Measurements from ENCODE around the gene F10. TPM values are rescaled to one million over a fixed set of nuclear protein-coding genes. Genes with fewer than 3 reads are reported as not detected.

F10 gene
- total and polyA plus RNA-seq, 4 donors: 85.3 to 199 (median 117) TPM

DNA sequence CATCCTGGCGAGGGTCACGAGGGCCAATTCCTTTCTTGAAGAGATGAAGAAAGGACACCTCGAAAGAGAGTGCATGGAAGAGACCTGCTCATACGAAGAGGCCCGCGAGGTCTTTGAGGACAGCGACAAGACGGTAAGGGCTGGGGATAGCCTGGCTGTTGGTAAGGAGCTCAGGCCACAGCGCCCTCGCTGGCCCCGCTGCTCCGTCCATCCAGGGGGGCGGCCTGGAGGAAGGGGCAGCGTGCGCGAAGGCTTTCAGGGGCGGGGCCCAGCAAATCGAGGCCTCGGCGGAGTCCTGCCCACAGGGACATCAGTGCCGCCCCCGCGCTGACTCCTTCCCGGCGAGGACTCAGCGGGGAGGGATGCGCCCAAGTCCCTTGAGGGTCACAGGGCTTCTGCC is 6.9 kb downstream of the F10 start:
- Histone ChIP-seq H3K4me1 (ENCODE audit: control insufficient read depth in 4 of 4, insufficient read depth in 4 of 4, low read length in 3 of 4) (peaks cover 0 to under 1% (median 0%) of the 10 kb centered on the region in 4 donors), H3K4me3 (ENCODE audit: low read depth in 1 of 3, low read length in 3 of 3) (no peak overlapping the region), H3K27me3 (ENCODE audit: control insufficient read depth in 4 of 4, insufficient read depth in 4 of 4, low read length in 3 of 4) (no peaks in the 10 kb centered on the region), H3K27ac (ENCODE audit: low read depth in 1 of 2, low read length in 2 of 2) (no peak overlapping the region), H3K9ac (ENCODE audit: low read depth in 1 of 2, low read length in 2 of 2) (no peak overlapping the region), H3K36me3 (ENCODE audit: control insufficient read depth in 4 of 4, insufficient read depth in 3 of 4, low read depth in 1 of 4, low read length in 3 of 4) (peaks cover 0 to 21% (median 7%) of the 10 kb centered on the region in 4 donors), H3K9me3 (ENCODE audit: control insufficient read depth in 4 of 4, low read length in 3 of 4) (no peaks in the 10 kb centered on the region)
- WGBS: 91% methylated on average over 27 of the region's 27 CpGs
- DNase-seq (ENCODE audit: low spot score): no peak
- TF ChIP-seq JUND (IDR thresholded peaks at IDR 0.05): no peak
- no peak for TF ChIP-seq FOXA2 (IDR thresholded peaks at IDR 0.05)
- TF ChIP-seq GABPA (IDR thresholded peaks at IDR 0.05 in 1 of 2, conservative IDR thresholded peaks at IDR 0.05 in 1 of 2): no peak
- no peak for TF ChIP-seq RXRA (IDR thresholded peaks at IDR 0.05)
- TF ChIP-seq SP1 (IDR thresholded peaks at IDR 0.05): no peak
- TF ChIP-seq, protein P1, sequence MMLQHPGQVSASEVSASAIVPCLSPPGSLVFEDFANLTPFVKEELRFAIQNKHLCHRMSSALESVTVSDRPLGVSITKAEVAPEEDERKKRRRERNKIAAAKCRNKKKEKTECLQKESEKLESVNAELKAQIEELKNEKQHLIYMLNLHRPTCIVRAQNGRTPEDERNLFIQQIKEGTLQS (IDR thresholded peaks at IDR 0.05): no peak
- TF ChIP-seq FOXA1 (IDR thresholded peaks at IDR 0.05): no peak
- TF ChIP-seq HNF4A (conservative IDR thresholded peaks at IDR 0.05): no peak
- no peak for TF ChIP-seq HNF4G (IDR thresholded peaks at IDR 0.05)
- no peak for TF ChIP-seq YY1 (IDR thresholded peaks at IDR 0.05)
- TF ChIP-seq NR2F2 (IDR thresholded peaks at IDR 0.05): no peak
- TF ChIP-seq, protein P2, sequence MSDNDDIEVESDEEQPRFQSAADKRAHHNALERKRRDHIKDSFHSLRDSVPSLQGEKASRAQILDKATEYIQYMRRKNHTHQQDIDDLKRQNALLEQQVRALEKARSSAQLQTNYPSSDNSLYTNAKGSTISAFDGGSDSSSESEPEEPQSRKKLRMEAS (IDR thresholded peaks at IDR 0.05): no peak
- TF ChIP-seq, protein P3, sequence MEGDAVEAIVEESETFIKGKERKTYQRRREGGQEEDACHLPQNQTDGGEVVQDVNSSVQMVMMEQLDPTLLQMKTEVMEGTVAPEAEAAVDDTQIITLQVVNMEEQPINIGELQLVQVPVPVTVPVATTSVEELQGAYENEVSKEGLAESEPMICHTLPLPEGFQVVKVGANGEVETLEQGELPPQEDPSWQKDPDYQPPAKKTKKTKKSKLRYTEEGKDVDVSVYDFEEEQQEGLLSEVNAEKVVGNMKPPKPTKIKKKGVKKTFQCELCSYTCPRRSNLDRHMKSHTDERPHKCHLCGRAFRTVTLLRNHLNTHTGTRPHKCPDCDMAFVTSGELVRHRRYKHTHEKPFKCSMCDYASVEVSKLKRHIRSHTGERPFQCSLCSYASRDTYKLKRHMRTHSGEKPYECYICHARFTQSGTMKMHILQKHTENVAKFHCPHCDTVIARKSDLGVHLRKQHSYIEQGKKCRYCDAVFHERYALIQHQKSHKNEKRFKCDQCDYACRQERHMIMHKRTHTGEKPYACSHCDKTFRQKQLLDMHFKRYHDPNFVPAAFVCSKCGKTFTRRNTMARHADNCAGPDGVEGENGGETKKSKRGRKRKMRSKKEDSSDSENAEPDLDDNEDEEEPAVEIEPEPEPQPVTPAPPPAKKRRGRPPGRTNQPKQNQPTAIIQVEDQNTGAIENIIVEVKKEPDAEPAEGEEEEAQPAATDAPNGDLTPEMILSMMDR (IDR thresholded peaks at IDR 0.05; ENCODE audit: low read depth, low read length, missing input control): no peak
- TF ChIP-seq, protein P4, sequence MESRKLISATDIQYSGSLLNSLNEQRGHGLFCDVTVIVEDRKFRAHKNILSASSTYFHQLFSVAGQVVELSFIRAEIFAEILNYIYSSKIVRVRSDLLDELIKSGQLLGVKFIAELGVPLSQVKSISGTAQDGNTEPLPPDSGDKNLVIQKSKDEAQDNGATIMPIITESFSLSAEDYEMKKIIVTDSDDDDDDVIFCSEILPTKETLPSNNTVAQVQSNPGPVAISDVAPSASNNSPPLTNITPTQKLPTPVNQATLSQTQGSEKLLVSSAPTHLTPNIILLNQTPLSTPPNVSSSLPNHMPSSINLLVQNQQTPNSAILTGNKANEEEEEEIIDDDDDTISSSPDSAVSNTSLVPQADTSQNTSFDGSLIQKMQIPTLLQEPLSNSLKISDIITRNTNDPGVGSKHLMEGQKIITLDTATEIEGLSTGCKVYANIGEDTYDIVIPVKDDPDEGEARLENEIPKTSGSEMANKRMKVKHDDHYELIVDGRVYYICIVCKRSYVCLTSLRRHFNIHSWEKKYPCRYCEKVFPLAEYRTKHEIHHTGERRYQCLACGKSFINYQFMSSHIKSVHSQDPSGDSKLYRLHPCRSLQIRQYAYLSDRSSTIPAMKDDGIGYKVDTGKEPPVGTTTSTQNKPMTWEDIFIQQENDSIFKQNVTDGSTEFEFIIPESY (IDR thresholded peaks at IDR 0.05): no peak
- no peak for TF ChIP-seq EGR1 (IDR thresholded peaks at IDR 0.05; ENCODE audit: low read depth in 2 of 2)
- TF ChIP-seq RAD21 (IDR thresholded peaks at IDR 0.05): no peak
- TF ChIP-seq, protein P5, sequence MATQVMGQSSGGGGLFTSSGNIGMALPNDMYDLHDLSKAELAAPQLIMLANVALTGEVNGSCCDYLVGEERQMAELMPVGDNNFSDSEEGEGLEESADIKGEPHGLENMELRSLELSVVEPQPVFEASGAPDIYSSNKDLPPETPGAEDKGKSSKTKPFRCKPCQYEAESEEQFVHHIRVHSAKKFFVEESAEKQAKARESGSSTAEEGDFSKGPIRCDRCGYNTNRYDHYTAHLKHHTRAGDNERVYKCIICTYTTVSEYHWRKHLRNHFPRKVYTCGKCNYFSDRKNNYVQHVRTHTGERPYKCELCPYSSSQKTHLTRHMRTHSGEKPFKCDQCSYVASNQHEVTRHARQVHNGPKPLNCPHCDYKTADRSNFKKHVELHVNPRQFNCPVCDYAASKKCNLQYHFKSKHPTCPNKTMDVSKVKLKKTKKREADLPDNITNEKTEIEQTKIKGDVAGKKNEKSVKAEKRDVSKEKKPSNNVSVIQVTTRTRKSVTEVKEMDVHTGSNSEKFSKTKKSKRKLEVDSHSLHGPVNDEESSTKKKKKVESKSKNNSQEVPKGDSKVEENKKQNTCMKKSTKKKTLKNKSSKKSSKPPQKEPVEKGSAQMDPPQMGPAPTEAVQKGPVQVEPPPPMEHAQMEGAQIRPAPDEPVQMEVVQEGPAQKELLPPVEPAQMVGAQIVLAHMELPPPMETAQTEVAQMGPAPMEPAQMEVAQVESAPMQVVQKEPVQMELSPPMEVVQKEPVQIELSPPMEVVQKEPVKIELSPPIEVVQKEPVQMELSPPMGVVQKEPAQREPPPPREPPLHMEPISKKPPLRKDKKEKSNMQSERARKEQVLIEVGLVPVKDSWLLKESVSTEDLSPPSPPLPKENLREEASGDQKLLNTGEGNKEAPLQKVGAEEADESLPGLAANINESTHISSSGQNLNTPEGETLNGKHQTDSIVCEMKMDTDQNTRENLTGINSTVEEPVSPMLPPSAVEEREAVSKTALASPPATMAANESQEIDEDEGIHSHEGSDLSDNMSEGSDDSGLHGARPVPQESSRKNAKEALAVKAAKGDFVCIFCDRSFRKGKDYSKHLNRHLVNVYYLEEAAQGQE (IDR thresholded peaks at IDR 0.05): no peak
